ENCODE results near the gene CRYGN. TPM values are rescaled to one million over a fixed set of nuclear protein-coding genes. Genes with fewer than 3 reads are reported as not detected.

Gene CRYGN
- polyA plus RNA-seq, 3 donors, result not detected

DNA sequence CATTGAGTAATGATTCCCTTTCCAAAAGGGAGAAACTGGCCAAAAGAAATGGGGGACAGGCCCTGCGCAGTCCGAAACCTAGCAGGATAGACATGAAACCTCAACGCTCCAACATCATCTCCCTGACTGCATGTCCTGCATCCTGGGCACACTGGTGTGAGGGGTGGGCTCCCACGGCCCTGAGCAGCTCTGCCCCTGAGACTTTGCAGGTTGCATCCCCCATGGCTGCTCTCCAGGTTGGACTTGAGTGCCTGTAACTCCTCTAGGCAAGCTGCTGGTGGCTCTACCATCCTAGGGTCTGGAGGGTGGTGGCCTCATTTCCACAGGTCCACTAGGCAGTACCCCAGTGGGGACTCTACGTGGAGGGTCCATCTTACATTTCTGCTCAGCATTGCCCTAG is 16.3 kb upstream of the CRYGN start:
- no peaks in the 10 kb centered on the region for H4K20me1 ChIP-seq (ENCODE audit: insufficient read depth, low read length)
- Mint-ChIP-seq H3K36me3 (no peaks in the 10 kb centered on the region), H3K27ac (no peak overlapping the region), H3K27me3 (ENCODE audit: low read depth in 3 of 3) (peaks cover 15 to 28% (median 17%) of the 10 kb centered on the region in 3 donors), H3K9me3 (peaks cover 0 to 2% (median 0%) of the 10 kb centered on the region in 7 donors), H3K4me1 (peaks cover 3% of the 10 kb centered on the region), H3K4me3 (no peak overlapping the region)
- TF ChIP-seq, protein P1, sequence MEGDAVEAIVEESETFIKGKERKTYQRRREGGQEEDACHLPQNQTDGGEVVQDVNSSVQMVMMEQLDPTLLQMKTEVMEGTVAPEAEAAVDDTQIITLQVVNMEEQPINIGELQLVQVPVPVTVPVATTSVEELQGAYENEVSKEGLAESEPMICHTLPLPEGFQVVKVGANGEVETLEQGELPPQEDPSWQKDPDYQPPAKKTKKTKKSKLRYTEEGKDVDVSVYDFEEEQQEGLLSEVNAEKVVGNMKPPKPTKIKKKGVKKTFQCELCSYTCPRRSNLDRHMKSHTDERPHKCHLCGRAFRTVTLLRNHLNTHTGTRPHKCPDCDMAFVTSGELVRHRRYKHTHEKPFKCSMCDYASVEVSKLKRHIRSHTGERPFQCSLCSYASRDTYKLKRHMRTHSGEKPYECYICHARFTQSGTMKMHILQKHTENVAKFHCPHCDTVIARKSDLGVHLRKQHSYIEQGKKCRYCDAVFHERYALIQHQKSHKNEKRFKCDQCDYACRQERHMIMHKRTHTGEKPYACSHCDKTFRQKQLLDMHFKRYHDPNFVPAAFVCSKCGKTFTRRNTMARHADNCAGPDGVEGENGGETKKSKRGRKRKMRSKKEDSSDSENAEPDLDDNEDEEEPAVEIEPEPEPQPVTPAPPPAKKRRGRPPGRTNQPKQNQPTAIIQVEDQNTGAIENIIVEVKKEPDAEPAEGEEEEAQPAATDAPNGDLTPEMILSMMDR (IDR thresholded peaks at IDR 0.05), result no peak
- no peak overlapping the region for H3K9ac ChIP-seq (ENCODE audit: insufficient read depth, low read length, poor library complexity, severe bottlenecking)
- H3K27me3 ChIP-seq (ENCODE audit: control insufficient read depth in 2 of 2, insufficient read depth in 2 of 2, low read length in 2 of 2), result peaks cover 0 to 2% of the 10 kb centered on the region in 2 donors
- H3K4me1 ChIP-seq (ENCODE audit: control insufficient read depth in 1 of 2, insufficient read depth in 2 of 2, low read length in 2 of 2), result no peaks in the 10 kb centered on the region
- H3K4me2 ChIP-seq (replicated peaks; ENCODE audit: extremely low read depth, low read length, poor library complexity, severe bottlenecking), result no peak overlapping the region
- H3K9me3 ChIP-seq (replicated peaks in 1 of 2; ENCODE audit: control insufficient read depth in 1 of 2, insufficient read depth in 1 of 2, low read length in 2 of 2), result no peaks in the 10 kb centered on the region
- WGBS (ENCODE audit: insufficient coverage), result no CpG with 5 or more reads among the region's 5 CpGs
- intact Hi-C loops (cut with micrococcal nuclease), result no loop called here
- no peak overlapping the region for H3K27ac ChIP-seq (ENCODE audit: low read depth in 1 of 2, low read length in 2 of 2)
- no peaks in the 10 kb centered on the region for H3K79me2 ChIP-seq (ENCODE audit: insufficient read depth, low read length)
- H3K36me3 ChIP-seq (replicated peaks in 1 of 2; ENCODE audit: control insufficient read depth in 1 of 2, insufficient read depth in 2 of 2, low read length in 2 of 2), result no peaks in the 10 kb centered on the region
- no peak for DNase-seq
- no peak overlapping the region for H3K4me3 ChIP-seq (replicated peaks in 1 of 3; ENCODE audit: low read depth in 2 of 3, low read length in 3 of 3)
- H2AFZ ChIP-seq (ENCODE audit: insufficient read depth, low read depth, low read length, poor library complexity, severe bottlenecking), result no peak overlapping the region

GRCh38 chr7:151455690-151456089 is 15.7 kb upstream of the CRYGN start:
- H3K4me1 ChIP-seq (ENCODE audit: control insufficient read depth in 1 of 2, insufficient read depth in 2 of 2, low read length in 2 of 2), result no peaks in the 10 kb centered on the region
- H3K4me2 ChIP-seq (replicated peaks; ENCODE audit: extremely low read depth, low read length, poor library complexity, severe bottlenecking), result no peak overlapping the region
- H3K9me3 ChIP-seq (replicated peaks in 1 of 2; ENCODE audit: control insufficient read depth in 1 of 2, insufficient read depth in 1 of 2, low read length in 2 of 2), result no peaks in the 10 kb centered on the region
- H3K27ac Mint-ChIP-seq, result no peak overlapping the region
- H3K27me3 Mint-ChIP-seq (ENCODE audit: low read depth in 3 of 3), result peaks cover 13 to 24% (median 17%) of the 10 kb centered on the region in 3 donors
- no peak overlapping the region for H2AFZ ChIP-seq (ENCODE audit: insufficient read depth, low read depth, low read length, poor library complexity, severe bottlenecking)
- H3K4me1 Mint-ChIP-seq, result peaks cover 3% of the 10 kb centered on the region
- TF ChIP-seq, protein P1 (IDR thresholded peaks at IDR 0.05), result no peak
- H3K9me3 Mint-ChIP-seq, result peaks cover 0 to 2% (median 0%) of the 10 kb centered on the region in 7 donors
- H3K79me2 ChIP-seq (ENCODE audit: insufficient read depth, low read length), result no peaks in the 10 kb centered on the region
- no peak overlapping the region for H3K4me3 Mint-ChIP-seq
- no peak overlapping the region for H3K9ac ChIP-seq (ENCODE audit: insufficient read depth, low read length, poor library complexity, severe bottlenecking)
- no peaks in the 10 kb centered on the region for H4K20me1 ChIP-seq (ENCODE audit: insufficient read depth, low read length)
- no peaks in the 10 kb centered on the region for H3K36me3 Mint-ChIP-seq
- H3K27ac ChIP-seq (ENCODE audit: low read depth in 1 of 2, low read length in 2 of 2), result no peak overlapping the region
- peaks cover 0 to 2% of the 10 kb centered on the region in 2 donors for H3K27me3 ChIP-seq (ENCODE audit: control insufficient read depth in 2 of 2, insufficient read depth in 2 of 2, low read length in 2 of 2)
- no peak overlapping the region for H3K4me3 ChIP-seq (replicated peaks in 1 of 3; ENCODE audit: low read depth in 2 of 3, low read length in 3 of 3)
- intact Hi-C loops (cut with micrococcal nuclease), result no loop called here
- 94% methylated on average over 3 of the region's 4 CpGs for WGBS (ENCODE audit: insufficient coverage)
- no peaks in the 10 kb centered on the region for H3K36me3 ChIP-seq (replicated peaks in 1 of 2; ENCODE audit: control insufficient read depth in 1 of 2, insufficient read depth in 2 of 2, low read length in 2 of 2)
- no peak for DNase-seq
